Measurements from ENCODE around the gene SLC39A3.

The SLC39A3 gene

DNA sequence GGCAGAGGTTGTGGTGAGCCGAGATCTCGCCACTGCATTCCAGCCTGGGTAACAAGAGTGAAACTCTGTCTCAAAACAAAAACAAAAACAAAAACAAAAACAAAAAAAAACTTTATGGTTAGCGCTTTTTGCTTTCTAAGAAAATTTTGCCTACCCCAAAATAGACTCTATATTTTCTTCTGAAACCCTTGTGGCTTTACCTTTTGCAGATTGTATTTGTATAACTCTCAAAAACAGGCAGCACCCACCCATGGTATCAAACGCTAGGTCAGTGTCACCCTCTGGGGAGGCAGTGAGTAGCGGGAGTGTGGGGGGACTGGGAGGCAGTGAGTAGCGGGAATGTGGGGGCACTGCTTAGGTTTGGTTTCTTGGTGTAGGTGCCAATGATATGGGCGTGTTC is 7.5 kb upstream of the SLC39A3 start:
- no peak for DNase-seq

DNA sequence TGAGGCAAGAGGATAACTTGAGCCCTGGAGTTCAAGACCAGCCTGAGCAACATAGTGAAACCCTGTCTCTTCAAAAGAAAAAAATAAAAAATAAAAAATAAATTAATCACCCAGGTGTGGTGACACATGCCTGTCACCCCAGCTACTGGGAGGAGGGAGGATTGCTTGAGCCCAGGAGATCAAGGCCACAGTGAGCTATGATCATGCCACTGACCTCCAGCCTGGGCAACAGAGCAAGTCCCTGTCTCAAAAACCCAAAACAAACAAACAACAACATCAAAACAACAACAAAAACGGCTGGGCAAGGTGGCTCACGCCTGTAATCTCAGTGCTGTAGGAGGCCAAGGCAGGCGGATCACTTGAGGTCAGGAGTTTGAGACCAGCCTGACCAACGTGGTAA is 4.3 kb upstream of the SLC39A3 start:
- DNase-seq: no peak

DNA sequence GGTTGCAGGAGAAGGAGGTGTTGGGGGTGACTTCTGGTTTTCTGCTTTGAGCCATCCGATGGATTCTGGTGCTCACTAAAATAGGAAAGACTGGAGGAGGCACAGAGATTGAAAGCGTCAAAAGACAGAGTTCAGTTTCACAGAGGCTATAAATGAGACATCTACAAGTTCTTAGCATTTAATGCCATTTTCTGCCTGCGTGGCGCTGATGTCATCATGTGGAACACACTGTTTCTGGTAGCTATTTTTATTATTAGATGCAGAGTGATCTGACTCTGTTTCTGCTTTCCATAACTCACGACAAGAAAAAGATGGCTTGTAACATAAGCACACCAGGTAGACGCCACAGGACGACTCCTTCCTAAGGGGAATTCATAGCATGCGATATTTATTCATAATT is 3.3 kb upstream of the SLC39A3 start:
- DNase-seq: no peak

DNA sequence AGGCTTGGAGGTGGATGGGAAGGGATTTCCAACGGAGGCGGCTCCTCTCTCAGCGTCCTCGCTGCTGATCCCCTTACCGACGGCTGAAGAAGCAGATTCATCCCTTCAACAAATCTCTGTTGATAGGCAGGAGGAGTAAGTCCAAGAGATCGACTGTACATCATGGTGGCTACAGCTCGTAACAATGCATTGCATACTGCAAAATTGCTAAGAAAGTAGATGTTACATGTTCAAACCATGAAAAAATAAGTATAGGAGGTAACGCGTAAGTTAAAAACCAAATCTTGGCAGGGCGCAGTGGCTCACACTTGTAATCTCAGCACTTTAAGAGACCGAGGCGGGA is 468 bp upstream of the SLC39A3 start:
- DNase-seq: no peak

DNA sequence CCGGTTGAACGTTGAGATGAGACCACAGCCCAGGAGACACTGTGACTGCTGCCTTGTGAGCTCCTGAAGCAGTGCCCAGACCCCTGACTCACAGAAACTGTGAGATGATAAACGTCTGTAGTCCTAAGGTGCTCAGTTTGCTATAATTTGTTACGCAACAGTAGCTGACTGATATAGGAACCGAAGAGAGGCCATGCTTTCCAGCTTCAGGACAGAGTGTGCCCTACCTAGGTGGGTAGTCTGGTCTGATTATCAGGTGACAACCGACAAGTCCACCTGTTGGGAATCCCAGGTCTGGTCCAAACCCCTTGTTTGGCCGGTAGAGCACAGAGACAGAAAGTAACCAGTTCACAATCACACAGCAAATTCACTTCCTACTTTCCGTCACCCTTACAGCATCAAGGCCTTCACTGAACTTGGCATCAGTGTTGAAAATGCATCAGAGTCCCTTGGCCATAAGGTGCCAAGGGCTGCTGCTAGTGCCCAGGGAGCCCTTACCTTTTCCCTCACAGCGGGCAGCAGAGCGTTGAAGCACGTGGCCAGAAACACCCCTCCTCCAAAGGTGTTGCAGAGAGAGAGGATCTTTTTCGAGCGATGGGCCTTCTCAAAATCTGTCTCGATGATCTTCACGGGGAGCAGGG is 3.1 kb downstream of the SLC39A3 start:
- no peak for DNase-seq

DNA sequence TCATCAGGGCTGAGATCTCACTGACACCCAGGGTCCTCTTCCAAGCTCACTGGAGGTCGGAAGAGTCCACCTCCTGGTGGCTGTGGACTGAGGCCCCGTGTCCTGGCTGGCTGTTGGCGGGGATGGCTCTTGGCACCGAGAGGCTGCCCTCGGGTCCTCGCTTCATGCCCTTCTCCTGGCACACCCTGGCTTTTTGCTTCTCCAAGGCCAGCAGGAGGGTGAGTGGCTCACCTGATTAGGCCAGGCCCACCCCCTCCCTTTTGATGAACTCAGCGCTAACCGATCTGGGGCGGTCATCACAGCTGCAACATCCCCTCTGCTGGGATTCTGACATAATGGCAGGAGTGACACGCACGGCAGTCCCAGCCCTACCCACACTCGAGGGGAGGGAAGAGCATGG is 4.4 kb downstream of the SLC39A3 start:
- no peak for DNase-seq

DNA sequence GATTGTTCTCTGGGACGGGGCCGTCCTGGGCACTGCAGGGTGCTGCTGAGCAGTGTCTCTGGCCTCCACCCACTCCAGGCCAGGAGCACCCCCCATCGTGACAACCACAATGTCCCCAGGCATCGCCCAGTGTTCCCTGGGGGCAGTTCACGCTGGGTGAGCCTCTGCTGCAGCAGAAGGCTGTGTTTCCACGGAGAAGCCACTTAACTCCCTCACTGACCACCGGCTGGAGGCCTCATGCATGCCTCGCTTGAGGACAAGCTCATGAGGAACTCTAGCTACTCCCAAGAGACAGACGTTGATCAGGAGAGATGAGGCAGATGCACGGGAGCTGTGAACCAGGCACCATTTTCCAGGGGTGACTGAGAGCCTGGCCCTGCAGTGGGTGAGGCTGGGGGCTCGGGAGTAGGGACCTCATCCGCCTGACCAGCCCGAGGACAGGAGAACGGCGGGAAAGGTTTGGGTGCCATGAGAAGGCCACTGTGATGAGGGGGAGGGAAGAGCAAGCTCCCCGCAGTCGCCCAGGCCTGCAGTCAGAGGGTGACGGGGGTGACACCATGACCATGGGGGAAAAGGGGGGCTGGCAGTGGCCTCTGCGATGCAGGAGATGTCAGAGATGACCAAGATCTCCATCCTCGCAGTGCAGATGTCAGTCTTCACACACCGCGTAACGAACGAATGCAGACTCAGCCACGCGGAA is 5.1 kb downstream of the SLC39A3 start:
- DNase-seq: no peak

DNA sequence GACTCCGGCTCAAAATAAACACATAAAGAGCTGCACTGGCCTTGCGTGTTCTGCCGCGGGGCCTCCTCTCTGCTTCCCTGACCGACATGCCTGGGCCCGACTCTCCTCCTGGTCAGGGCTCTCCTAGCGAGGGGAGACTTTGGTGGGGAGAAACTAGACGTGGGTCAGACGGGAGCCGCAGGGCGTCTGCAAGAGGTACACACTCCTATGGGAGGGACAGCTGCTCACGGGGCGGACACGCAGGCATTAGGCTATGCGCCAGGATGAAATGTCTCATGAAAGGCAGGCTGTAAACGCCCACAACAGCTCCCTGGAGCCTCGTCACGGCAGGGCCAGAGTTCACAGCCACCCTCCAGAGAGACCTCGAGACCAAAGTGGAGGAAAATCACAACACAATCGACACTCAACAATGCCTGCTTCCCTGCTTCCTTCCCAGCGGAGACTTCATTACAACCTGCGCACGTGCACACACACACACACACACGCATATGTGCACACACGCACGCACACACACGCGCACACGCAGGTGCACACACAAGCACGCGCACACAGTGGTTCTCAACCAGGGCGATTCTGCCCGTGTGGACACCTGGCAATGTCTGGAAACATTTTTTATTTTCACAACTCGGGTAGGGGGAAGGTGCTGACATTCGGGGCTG is 5.8 kb downstream of the SLC39A3 start:
- no peak for DNase-seq

DNA sequence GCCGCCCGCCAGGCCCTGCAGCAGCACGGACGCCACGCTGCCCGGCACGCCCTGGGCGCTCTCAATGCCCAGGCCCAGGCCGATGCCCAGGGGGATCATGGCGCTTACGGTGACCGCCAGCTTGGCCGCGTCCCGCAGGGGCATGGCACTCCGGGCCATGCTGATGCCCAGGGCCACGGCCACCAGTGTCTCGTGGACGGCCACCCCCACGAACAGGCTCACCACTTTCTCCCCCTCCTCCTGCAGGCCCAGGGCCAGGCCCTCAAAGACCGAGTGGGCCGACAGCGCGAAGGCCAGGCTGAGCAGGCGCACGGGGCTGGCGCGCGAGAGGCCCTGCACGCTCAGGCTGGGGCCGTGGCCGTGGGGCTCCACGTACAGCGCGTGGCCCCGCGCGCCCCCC is 6.9 kb downstream of the SLC39A3 start:
- DNase-seq: no peak

DNA sequence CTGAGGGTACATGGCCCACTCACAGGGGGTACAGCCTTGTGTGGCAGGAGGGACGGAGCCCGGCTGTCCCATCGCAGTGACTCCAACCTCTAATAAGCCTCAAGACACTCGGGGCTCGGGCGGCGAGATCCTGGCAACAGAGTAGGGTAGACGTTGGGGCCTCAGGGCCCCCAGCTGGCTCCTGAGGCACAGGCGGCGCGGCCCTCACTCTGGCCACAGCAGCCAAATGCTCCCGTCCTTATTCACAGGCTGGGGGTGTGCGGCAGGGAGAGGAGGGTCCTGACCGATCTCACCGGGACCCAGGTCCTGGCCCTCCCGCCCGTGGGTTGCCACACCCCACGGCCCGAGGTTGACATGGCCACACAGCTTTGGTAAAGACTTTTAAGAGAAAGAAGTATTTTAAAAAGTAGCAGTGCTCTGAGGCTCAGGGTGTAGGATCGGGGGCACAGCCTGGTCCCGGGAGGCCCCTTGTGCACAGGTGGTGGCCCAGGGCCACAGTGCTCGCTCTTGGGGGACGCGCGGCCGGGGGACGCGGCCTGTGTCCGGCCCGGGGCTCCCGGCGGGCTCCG is 7.6 kb downstream of the SLC39A3 start:
- DNase-seq: no peak

DNA sequence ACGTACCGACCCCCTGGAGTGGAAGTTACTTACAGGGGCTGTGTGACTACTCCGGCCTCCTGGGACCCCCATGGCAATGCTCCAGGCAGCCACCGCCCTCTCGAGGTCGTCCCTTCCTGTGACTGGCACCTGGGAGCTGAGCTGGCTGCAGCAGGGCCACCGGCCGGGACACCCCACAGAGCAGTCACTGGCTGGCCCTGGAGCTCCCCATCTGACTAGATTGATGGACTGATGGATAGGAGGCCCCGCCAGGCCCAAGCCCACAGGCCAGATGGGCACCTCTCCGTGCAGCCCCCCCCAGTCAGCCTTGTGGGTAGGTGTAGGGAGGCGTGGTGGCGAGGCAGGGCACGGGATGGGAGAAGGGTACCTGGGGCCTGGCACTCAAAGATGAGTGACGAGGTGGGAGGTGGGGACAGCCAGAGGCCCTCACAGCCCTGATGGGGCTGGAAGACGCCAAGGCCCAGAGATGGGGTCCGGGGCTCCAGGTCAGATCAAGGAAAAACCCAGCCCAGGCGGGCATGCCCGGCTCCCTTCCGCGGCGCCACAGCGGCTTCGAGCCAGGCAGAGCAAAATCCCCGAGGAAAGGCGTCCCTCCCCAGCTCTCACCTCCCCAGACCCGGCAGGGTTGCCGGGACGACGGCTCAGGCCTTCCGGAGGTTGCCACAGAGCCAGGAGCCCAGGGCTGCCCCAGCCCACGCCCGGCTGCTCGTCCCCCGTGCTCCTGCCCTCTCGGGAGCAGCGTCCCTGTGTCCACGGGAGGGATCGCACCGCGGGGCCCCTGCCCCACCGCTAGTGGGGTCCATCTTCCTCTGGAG is 8.4 kb downstream of the SLC39A3 start:
- DNase-seq: no peak

DNA sequence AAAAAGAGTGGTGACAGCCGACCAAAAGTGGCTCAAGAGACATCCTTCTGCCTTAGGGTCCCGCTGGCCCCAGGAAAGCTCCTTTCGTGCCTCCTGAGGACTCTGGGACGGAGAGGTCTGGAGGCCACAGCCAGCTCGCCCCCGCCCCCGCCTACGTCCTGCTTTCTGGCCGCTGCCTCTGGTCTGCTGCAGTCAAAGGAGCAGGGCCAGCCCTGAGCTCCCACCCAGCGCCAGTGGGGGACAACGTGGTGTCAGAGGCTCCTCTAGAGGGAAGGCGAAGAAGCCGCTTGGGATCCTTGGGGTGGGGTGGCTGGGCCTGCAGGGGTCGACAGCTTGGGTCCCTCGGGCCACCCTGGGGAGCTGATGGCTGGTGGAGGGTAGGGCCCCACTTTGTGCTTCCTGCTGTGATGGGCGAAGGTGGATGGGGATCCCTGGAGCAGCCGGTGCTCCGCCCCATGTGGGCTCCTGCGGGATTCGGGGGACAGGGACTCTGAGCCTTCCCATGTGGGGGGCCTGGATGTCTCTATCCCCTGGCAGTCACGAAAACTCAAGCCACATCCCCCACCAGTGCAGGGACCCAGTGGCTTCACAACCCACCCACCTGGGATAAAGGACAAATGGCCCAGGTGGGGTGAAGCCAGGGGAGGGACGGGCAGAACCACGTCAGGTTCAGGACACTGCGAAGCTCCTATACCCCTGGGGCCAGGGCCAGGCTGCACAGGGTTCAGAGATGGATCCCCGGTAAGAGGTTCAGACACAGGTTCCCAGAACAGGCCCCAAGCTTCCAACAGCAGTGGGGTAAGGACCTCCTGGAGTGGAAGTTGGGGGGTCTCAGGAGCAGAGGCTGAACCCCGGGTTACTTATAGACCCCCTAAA is 9.6 kb downstream of the SLC39A3 start:
- no peak for DNase-seq

DNA sequence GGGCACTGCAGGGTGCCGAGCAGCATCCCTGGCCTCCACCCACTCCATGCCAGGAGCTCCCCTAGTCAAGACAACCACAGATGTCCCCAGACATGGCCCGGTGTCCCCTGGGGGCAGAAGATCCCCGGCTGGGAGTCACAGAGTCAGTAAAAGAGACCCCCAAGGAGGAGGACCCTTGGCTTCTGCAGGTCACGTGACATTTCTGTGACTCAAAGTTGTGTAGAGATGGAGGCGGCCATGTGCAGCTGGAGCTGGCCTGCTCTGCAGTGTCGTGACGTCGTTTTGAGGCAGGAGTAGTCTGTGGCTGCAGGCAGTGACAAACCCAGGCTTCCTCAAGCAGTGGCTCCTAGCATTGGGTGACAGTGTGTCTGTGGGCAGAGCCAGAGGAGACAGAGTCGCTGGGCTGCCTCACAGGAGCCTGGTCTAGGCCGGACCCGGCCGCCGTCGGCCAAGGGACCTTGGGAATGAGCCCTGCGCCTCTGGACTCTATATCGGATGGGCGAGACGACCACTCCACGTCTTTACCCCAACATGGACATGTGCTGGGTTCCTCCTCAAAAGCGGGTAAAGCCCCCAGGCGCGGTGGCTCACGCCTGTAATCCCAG is 10.9 kb downstream of the SLC39A3 start:
- no peak for DNase-seq

DNA sequence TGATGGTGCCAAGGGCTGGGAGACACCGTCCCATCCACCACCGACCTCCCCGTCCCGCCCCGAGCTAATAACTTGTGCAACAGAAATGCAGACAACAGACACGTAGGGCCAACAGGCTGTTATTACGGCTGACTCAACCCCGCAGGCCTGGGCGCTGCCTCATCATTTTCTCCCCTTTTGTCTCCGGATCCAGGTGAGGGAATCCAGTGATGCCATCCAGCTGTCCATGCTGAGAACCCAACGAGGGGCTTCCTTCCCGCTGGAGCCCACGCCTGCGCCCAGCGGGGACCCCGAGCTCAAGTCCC is 12.2 kb downstream of the SLC39A3 start:
- DNase-seq: no peak

DNA sequence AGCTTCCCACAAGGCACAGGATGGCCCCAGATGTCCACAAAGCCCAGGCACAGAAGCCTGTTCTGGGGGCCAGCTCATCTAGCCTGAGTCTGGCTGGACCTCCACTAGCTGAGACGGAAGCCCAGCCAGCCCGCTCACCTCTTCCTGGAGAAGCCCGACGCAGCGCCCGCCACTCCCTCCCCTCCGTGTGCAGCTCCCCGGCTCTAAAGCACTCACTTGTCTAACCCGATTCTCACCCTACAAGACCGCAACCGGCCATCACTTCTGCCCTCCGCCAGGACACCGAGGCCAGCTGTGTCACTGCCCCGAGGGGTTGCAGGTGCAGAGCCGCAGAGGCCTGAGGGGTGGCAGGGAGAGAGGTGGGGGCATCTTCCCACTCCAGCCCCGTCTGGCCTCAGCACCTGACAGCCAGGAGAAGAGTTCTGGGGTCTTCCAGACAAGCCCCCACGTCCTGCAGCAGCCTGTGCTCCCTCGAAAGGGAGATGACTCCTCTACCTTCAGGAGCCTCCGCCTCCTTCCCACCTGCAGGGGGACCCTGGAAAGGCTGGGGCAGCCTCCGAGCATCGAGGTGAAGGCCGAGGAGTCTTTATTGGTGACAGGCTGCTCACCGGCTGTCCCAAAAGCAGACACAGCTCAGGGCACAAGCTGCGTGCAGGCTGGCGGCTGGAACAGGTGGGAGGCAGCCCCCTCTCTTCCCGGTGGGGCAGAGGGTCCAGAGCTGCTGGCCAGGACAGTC is 12.7 kb downstream of the SLC39A3 start:
- no peak for DNase-seq

DNA sequence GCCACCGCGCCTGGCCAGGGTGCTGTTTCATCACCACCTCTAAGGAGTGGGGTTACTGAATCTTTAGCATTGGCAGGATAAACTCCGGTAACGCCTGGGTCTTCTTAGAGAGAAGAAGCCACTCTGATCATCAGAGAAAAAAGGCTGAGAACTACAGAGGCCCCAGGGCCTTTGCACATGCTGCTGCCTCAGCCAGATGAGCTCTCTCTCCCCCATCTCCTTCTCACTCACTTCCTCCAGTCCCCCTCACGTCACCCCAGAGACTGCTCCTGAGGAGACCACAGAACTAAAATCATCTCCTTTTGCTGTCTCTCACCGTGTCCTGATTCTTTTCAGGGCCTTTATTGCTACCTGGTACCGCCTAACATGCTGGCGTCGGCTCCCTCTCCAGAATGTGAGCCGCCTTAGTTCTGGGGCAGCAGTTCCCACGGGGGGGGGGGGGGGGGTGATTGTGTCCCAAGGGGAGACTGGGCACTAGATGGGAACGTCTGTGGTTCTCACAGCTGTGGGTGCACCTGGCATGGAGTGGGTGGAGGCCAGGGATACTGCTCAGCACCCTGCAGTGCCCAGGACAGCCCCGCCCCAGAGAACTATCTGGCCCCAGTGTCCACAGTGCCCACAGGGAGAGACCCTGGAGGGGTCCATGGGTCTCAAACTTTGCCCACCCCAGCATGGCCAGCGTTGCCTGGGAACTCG is 13.5 kb downstream of the SLC39A3 start:
- DNase-seq: no peak

DNA sequence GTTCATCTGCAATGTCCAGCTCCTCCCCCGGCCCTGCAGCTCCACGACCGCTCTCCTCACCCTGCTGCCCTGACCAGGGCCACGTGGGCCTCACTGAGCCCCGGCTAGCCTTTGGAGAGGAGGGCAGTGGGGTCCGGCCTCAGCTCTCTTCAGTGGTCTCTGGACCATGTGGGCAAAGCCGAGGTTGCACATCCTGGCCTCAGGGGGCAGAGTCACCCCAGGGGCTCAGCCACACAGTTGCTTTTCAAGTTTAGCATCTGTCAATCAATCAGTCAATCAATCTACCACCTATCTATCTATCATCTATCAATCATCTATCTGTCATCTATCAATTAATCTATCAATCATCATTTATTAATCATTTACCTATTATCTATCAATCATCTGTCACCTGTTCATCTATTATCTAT is 15.7 kb downstream of the SLC39A3 start:
- no peak for DNase-seq

DNA sequence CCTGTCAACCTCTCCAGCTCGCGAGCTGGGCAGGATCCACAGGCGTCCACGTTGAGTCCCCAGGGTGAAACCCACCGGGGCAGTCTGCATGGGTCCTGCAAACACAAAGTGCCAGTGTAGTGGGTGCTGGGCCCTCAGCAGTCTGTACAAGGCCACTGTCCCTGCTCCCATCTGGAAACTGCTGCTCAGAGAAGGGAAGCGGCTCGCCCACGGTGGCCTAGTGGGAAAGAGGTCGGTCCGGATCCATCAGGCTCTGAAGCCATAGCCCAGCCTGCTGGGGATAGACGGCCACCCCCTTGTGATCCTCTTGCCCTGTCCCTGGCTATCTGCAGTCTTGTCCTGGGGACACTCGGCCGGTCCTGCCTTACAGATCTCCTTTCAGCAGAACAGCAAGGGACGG is 16.1 kb downstream of the SLC39A3 start:
- no peak for DNase-seq

DNA sequence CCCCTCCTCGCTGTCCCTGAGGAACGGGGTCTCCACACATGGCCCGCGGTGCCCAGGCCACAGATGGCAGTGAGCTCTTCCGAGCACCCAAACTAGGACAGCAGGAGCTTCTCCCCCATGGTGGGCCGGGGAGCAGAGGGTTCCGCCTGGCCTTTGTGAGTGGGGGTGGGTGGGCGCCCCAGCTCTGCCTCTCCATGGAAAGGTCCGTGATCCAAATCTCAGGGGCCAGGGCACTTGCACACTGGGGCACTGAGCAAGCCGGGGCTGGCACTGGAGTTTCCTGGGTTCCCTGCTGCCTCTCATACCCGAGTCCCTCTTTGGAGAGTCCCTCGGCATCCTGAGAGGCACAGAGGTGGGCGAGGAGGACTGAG is 16.5 kb downstream of the SLC39A3 start:
- no peak for DNase-seq

DNA sequence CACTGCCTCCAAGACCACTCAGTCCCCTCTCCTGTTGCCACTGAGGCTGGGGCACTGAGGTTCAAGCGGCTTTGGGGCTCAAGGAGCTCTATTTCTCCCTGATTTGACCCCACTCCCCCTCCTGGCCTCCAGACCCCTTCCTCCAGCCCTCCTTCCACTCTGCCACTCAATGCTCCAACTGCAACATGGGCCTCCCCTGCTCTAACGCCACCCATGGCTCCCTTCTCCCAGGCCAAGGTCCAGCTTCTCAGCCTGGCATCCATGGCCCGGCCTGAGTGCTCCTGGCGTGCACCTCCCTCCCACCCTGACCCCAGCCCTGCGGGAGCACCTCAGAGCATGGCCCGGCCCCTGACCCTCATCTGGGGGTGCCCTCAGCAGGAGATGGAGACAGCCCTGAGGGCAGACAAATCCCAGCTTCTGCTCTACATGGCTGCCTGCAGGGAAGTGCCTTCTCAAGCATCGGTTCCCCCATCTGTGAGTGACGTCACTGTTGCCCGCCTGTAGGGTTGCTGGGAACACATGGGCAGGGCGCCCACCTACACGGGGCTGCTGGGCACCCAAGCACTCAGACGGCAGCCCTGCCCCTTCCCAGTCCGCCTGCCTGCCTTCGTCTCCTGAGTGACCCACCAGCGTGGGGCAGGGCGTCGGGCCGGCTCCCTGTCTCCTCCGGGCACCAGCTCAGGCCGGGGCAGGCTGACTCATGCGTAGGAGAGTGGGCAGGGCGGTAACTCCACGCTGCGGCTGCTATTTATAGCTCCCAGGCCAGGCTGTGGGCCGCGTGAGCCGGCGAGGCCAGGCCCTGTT is 17.1 kb downstream of the SLC39A3 start:
- peak; percentile 60 for DNase-seq
